ENCODE measurements around the gene ERG. TPM values are rescaled to one million over a fixed set of nuclear protein-coding genes. Genes with fewer than 3 reads are reported as not detected.

Gene ERG
- total RNA-seq, 2 experiments from 2014 or later = not detected

GRCh38 chr21:38439957-38440356 lies 58.3 kb downstream of the ERG start:
- POLR2A ChIA-PET = no interaction called here
- CTCF ChIA-PET = no interaction called here

DNA sequence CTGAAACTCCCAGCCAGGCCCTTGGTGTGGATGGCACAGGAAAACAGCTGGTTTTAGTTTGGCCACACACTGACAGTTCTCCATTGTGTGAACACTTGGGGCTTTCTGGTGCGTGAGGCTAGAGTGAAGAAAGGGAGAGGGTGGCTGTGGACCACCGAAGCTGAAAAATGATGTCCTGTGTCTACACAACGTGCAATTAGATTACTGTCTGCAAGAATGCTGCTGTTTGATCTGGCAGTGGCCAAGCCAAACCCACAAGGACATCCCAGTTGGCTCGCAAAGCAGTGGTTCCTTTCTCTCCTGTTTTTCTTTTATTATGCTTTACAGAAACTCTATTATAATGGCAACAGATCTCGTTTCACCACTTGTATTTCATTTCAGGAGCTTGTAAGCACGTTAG lies 58.9 kb downstream of the ERG start:
- POLR2A ChIA-PET = no interaction called here
- CTCF ChIA-PET = no interaction called here

DNA sequence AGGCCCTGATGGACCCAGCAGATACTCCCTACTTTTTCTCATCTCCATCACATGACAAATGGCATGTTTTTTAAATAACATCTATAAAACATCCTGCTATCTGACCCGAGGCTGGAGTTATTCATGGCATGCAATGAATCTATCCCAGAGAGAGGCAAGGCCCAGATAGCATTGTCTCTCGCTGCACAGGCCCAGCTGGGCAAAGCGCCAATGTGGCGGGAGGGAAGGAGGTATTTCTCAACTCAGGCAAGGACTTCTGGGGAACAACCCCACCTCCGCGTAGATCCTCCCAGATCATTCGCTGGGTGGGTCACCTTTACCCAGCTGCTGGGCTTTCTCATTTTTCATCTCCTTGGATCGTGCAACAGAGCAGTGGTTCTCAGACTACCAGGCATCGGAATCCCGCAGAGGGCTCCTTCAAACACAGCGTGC lies 59.8 kb downstream of the ERG start:
- CTCF ChIA-PET = no interaction called here

GRCh38 chr21:38436341-38436740 lies 61.9 kb downstream of the ERG start:
- POLR2A ChIA-PET = no interaction called here
- CTCF ChIA-PET = no interaction called here

More for the DNA sequence above, 59.8 kb downstream of the ERG start:
- POLR2A ChIA-PET = no interaction called here

- ChIA-PET POLR2A (no interaction called here), CTCF (no interaction called here)
Measured at GRCh38 chr21:38434913-38435533, 63.3 kb downstream of the ERG start.

DNA sequence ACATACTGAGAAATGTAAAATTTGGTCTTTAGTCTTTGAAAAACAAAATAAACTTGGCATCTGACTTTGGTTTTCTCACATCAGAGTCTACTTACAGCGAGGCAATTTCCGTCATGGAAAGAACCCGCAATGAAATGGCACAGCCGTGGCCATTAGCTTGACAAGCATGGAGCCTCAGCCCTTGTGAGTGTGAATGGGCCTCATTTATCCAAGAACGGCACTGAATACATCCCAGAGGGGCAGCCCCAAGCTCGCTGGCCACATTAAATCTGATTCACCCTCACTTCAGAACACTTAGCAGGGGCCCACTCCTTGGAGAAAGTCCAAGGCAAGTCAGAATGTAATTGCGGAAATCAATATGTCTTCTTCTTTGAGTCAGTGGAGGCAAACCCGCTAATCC lies 64.8 kb downstream of the ERG start:
- POLR2A ChIA-PET = no interaction called here
- CTCF ChIA-PET = no interaction called here

- ChIA-PET POLR2A (no interaction called here), CTCF (no interaction called here)
Measured at GRCh38 chr21:38430401-38430984, 67.8 kb downstream of the ERG start.

- CTCF ChIA-PET = no interaction called here
- POLR2A ChIA-PET = no interaction called here
Measured at GRCh38 chr21:38429011-38429410, 69.3 kb downstream of the ERG start.

- POLR2A ChIA-PET = no interaction called here
- CTCF ChIA-PET = no interaction called here
Measured at GRCh38 chr21:38428211-38428610, 70.1 kb downstream of the ERG start.

DNA sequence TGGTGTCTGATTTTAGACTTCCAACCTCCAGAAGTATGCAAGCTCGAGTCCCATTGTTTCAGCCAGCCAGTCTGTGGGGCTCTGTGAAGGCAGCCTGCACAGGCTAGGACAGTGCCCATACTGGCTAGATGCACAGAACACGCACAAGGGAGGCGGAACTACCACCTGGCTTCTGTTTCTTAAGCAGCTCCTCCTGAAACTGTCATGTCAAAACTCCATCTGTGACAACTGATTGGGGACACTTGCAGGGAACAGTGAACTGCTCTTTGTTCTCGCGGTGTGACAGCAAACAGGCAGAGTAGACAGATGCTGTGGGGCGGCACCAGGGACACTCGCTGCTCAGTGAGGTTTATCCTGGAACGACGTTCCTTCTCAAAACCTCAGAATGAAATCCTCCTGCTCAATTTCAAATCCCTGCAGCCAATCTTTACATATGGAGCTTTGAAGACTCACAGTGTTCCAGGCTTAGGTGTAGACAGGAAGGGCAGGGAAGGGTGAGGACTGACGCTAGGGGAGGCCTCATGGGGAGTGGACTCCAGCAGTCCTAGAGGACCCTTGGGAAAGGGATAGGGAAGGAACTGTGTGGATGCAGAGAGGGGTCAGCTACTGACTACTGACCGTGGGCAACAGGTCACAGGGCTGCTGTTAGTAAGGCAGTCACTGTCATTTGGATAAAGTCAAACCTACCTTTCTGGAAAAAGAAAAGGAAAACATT lies 73.8 kb downstream of the ERG start:
- ChIA-PET POLR2A (no interaction called here), CTCF (no interaction called here)

DNA sequence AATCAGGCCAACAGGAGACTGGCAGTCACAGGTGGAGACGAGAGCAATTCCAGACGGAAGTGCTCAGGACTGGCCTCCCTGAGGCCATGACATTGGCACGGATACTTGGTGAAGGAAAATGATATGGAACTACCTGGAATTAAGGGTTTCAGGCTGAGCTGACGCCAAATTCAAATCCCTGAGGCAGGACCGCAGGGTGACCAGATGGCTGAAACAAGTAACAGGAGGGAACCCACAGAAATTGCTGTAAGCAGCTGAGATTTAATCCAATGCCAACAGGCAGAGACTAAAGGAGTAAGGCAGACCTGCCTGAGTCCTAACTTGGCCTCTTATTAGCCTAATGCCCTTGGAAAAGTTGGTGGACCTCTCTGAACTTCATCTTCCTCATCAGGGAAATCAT lies 76.2 kb downstream of the ERG start:
- POLR2A ChIA-PET = no interaction called here
- CTCF ChIA-PET = no interaction called here

- CTCF ChIA-PET = no interaction called here
- POLR2A ChIA-PET = interaction anchor here (0.8 kb wide), 1 partner anchor 12 kb away, joined by 3 read pairs; no protein-coding TSS in a partner anchor
Measured at GRCh38 chr21:38420140-38420539, 78.1 kb downstream of the ERG start.

GRCh38 chr21:38417726-38418125 lies 80.6 kb downstream of the ERG start:
- ChIA-PET POLR2A (no interaction called here), CTCF (no interaction called here)

GRCh38 chr21:38416791-38417190 lies 81.5 kb downstream of the ERG start:
- CTCF ChIA-PET = no interaction called here
- POLR2A ChIA-PET = no interaction called here

GRCh38 chr21:38413958-38414548 lies 84.2 kb downstream of the ERG start:
- POLR2A ChIA-PET = no interaction called here

DNA sequence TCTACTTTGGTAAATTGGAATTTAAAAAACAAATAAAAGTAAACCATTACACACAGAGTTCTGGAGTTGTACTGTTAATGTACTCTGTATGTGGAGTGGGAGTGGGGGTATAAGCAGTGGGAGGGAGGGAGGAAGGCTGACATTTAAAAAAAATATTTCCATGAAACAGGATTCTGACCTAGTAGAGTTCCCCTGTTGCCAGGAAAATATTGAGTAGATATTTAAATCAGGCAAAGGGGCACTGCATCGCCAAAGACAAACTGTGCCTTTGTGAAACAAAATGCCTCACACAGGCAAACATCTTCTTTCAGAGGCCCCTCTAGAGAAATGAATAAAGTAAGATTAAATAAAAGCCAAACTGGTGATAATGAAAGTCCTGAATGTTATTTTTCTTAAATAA lies 87.8 kb downstream of the ERG start:
- CTCF ChIA-PET = no interaction called here
- POLR2A ChIA-PET = no interaction called here

More at GRCh38 chr21:38413958-38414548, 84.2 kb downstream of the ERG start:
- CTCF ChIA-PET = no interaction called here

- POLR2A ChIA-PET = no interaction called here
- CTCF ChIA-PET = no interaction called here
Measured at GRCh38 chr21:38409907-38410306, 88.4 kb downstream of the ERG start.

- CTCF ChIA-PET = no interaction called here
Measured at GRCh38 chr21:38404177-38404576, 94.1 kb downstream of the ERG start.

DNA sequence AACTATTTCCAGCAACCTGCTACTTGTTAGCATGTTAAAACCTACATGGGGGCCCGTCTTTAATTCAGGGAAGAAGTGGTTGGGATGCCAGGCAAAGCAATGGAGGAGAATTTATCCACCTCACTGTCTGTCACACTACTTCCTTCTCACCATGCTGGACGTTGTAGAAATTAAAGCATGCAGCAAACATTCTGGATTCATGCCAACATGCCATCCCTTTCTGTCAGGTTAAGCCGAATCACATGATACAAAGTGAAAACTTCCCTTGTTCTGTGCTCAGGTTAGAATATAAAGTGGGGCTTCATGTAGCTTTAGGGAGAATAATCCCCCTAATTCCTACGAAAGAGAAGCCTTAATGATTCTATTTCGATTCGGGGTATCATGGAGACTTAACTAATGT lies 95.5 kb downstream of the ERG start:
- ChIA-PET CTCF (no interaction called here), POLR2A (no interaction called here)

More at GRCh38 chr21:38404177-38404576, 94.1 kb downstream of the ERG start:
- POLR2A ChIA-PET = no interaction called here

- ChIA-PET POLR2A (interaction anchor here (0.6 kb wide), 1 partner anchor 848 kb away, joined by 6 read pairs; no protein-coding TSS in a partner anchor), CTCF (no interaction called here)
Measured at GRCh38 chr21:38402291-38402690, 96.0 kb downstream of the ERG start.

GRCh38 chr21:38401191-38401926 lies 96.9 kb downstream of the ERG start:
- ChIA-PET CTCF (no interaction called here), POLR2A (no interaction called here)

All from activated CD8-positive, alpha-beta memory T cell treated with anti-CD3 and anti-CD28 coated beads for 36 hours (primary cell).